GM19238 (cell line): Measurements from ENCODE around the gene CAMSAP2.
A peak's percentile ranks its signal among the peaks of the same experiment; 100 is the strongest.

Source experiments
- DNase-seq: peaks from one replicate; pipeline ENCODE4 v3.0.0; 2011; ENCODE audit warnings: low spot score; ENCODE audit not compliant: insufficient read length

Gene CAMSAP2, protein sequence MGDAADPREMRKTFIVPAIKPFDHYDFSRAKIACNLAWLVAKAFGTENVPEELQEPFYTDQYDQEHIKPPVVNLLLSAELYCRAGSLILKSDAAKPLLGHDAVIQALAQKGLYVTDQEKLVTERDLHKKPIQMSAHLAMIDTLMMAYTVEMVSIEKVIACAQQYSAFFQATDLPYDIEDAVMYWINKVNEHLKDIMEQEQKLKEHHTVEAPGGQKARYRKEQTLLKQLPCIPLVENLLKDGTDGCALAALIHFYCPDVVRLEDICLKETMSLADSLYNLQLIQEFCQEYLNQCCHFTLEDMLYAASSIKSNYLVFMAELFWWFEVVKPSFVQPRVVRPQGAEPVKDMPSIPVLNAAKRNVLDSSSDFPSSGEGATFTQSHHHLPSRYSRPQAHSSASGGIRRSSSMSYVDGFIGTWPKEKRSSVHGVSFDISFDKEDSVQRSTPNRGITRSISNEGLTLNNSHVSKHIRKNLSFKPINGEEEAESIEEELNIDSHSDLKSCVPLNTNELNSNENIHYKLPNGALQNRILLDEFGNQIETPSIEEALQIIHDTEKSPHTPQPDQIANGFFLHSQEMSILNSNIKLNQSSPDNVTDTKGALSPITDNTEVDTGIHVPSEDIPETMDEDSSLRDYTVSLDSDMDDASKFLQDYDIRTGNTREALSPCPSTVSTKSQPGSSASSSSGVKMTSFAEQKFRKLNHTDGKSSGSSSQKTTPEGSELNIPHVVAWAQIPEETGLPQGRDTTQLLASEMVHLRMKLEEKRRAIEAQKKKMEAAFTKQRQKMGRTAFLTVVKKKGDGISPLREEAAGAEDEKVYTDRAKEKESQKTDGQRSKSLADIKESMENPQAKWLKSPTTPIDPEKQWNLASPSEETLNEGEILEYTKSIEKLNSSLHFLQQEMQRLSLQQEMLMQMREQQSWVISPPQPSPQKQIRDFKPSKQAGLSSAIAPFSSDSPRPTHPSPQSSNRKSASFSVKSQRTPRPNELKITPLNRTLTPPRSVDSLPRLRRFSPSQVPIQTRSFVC (N-terminal part only)

DNA sequence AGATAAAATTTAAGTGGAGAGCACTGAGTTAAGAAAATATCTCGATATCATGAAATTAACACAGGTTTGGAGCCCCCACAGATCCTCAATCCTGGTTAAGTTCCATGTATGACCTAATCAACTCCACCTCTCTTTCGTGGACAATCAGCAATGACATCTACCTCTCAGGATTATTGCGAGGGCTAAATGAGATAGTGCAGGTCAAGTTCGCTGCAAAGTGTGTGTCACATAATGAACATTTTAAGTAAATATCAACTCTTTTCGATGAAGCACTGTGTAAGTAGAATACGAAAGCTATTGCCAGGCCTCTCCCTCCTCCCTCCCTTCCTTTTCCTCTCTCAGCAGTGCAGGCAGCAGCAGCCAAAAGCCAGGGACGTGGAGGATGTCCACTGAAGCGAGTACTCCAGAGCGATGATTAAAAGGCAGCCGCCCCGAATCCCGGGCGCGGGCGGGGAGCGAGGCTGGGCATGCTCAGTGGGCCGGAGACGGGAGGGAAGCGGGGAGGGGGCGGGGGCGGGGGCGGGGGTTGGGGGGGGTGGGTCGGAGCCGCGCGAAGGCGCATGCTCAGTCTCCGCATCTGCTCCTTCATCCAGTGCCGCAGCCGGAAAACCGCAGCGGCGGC lies at the start of gene CAMSAP2:
Gene CAMSAP2, plus strand, starts transcription at position 567 of the 622 bp plus-strand sequence. CDS start 935 bp downstream, outside the sequence.
- DNase-seq: peak; percentile 66

DNA sequence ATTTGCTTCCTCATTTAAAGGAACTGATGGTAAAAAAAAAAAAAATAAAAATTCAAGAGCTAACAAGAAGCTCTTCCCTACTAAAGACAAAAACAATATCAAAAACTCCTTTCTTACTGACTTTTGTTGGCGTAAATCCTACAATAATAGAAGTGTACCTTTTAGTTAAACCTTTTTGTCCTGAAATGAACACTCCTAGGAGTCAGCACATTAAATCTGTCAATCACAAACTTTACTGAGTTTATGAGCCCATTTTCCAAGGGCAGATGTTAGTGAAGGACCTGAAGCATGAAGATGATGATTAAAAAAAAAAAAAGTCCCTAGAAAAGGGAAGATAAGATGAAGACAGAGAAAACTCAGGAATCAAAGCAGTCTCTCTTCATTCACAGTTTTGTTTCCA lies 46.4 kb upstream of the CAMSAP2 start:
- DNase-seq: no peak

DNA sequence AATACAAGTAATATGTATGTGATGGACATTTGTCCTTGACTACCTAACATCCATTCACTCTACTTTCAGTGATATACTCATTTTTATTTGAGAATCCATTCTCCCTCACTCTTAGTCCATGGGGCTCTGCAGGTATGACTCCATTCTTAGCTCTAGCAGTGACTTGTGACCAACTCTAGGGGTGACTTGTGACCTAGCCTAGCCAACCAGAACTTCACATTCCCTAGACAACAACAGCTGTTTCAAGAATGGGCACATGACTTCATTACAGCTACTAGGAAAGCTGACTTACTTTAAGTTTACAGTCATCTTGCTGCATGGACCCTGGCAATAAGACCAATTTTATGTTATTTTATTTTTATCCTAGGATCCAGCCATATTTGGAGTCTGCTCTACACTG lies 45.4 kb upstream of the CAMSAP2 start:
- no peak for DNase-seq

DNA sequence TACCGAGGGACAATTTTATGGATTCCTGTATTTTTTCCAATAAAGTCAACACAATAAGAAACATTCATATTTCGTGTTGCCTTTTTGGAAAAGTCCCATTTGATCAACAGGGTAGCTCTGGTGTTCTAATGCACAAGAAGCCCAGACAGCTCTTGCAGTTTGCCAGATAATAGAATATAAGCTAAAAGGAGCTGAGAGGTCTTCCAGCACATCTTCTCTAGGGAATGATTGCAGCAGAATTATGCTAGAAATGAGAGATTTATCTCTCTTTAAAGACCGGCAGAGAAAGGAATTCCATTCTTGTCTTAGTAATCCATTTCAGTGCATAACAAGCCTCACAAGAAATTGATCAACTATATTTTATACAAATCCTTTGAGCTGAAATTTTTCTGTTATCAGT lies 44.0 kb upstream of the CAMSAP2 start:
- DNase-seq: no peak

DNA sequence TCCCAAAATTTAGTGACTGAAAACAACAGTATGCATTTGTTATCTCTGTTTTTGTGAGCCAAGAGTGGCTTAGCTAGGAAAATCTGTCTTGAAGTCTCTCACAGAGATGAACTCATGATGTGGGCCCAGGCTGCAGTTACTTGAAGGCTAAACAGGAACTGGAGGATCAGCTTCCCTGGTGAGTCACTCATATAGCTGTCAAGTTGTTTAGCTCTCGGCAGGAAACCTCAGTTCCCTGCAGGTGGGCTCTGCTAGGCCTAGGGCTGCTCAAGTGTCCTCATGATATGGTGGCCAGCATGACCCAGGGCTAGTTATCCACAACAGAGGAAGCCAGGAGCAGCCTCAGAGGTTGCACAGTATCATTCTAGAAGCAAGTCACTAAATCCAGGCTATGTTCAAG lies 38.8 kb upstream of the CAMSAP2 start:
- no peak for DNase-seq

DNA sequence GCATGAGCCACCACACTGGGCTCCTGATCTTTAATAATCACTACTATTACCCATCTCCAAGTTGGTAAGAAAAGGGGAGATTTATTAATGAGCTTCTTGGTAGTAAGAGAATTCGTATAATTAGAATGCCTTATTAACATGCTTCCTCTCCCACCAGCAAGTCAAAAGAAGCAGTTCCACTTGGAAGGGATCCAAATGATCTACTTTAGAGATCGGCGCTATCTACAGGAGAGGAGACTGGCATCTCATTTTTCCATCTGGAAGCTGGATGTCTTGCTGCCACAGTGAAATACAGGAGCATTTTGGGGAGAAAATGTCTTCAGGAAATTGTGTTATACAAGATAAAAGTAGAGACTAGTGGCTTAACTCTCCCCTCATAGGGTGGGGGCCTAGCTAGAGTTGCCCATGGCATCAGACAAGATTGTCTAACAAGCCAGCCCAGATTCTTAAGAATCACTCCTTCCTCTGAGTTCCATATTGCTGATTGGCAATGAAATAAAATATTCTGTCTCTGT lies 33.6 kb upstream of the CAMSAP2 start:
- no peak for DNase-seq

DNA sequence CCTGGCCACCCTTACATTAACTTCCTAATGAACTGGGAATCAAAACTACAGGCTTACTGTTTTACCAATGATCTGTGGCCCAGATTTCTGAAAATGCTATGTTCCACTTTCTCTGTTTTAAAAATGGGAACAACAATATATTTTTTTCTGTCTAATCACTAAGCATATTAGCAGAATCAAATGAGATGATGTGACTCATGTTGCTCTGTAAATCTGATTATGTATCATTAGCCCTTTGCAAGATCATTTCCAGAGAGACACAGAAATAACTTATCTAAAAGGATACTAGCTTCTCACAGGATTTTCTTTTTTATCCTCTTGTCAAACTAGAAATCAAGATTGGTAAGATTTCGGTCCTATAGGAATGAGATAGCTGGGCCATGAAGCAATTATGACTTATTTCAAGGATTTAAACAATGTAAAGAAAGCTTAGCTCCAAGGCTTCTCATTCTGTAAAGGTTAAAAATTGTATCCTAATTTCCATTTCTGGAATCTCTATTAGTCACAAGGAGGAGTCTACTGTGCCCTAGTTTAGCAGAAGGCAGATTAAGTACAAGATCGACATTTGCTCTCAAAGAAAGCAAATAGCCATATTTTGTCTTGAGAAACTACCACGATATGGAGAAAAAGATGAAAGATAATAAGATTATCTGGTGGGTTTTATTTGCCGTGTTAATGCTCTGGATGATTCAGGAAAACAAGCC lies 32.4 kb upstream of the CAMSAP2 start:
- DNase-seq: no peak

DNA sequence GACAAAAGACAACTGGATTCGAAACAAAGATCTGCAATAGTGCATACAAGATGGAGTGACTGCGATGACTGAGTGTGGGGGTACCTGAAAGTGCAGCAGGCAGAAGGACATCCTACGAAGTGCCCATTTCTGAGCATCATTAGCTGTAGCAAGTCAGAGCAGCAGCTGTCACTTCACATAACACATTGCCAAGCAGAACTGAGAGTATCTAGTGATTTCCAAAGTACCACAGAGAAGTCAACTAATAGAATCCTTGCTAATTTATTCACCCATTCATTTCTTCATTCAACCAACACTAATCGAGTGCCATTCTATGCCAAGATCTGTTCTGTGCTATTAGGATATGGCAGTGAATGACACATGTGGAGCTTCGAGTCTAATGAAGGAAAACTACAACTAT lies 31.6 kb upstream of the CAMSAP2 start:
- DNase-seq: no peak

DNA sequence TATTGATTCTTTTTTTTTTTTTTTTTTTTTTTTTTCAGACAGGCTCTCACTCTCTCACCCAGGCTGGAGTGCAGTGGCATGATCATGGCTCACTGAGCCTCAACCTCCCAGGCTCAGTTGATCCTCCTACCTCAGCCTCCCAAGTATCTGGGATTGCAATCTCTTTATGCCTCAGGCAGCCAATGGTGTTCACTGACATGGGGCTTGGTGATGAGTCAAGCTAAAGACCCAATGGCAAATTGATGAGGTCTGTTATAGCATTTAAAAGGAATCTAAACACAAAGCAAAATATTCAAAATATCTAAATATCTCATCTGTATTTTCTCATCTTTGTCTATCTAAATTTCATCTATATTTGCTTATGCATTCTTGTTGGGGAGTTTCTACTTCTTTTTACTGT lies 30.5 kb upstream of the CAMSAP2 start:
- DNase-seq: no peak

DNA sequence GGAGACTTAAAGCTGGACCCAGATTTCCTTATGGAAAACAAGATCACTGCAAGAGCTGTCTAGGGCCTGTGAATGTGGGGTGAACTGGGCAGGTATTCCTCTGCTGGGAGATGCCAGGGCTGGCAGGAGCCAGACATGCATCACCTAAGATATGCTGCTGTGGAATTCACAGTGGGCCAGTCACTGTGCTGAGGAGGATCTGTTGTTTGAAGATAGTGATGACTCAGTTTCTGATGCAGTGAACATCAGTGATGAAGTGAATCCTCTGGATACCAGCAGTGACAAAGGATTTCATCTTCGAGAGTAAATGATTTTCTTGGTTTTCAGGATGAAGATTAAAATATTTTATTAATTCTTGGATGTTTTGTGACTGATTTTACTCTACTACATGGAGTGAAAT lies 29.9 kb upstream of the CAMSAP2 start:
- no peak for DNase-seq

DNA sequence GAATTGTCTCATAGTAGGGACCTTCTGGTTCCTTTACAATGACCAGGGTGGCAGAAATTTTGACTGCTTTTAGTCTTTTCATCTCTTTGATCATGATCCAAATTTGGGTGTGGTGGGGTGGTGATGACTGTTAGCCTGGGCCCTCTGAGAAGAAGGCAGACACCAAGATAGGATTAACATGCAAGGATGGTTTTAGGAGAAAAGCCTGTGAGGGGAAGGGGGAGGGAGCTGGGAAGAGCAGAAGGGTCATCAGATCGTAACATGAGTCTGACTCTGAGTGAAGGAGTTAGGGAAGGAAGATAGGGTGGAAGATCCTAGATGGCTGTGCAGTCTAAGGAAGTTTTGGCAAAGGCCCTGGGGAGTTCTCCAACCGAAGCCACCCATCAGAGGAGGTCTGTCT lies 28.5 kb upstream of the CAMSAP2 start:
- DNase-seq: no peak

DNA sequence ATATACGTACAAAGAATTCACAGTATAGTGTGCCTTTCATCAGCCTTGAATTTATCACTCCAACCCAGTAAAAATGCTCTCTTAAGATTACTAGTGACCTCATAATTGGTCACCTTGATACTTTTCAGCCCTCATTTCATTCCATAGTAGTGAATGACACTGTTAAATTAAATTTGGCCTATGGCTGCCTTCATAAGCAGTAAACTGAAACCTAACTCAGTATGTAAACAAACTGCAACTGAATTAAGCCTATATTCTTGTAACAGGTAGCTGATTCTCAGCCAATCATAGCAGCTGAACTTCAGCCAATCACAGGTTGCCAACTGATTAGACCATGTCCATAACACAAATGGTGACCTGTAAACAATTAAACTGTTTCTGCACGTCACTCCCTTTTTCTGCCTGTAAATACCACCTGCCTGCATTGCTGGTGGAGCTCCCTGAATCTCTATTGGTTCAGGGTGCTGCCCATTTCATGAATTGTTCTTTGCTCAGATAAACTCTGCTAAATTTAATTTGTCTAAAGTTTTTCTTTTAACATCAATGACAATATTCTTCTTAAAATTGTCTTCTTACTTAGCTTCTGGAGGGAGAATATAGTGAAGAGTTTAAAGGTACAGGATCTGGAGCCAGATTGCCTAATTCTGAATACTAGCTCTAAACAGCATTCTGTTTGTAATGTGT lies 24.0 kb upstream of the CAMSAP2 start:
- DNase-seq: no peak

DNA sequence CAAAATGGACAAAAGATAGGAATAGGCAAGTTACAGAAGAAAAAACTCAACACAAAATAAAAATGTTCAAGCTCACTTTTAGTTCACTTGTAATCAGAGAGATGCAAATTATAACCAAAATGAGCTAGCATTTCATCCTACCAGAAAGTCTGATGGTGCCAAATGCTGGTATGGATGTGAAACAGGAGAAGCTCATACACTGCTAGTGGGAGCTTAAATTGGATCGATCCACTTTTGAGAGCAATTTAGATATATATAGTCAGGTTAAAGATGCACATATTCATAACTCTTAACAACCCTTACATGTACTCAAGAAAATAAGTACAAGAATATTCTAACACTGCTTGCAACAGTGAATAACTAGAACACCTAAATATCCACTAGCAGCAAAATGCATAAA lies 18.5 kb upstream of the CAMSAP2 start:
- DNase-seq: no peak

DNA sequence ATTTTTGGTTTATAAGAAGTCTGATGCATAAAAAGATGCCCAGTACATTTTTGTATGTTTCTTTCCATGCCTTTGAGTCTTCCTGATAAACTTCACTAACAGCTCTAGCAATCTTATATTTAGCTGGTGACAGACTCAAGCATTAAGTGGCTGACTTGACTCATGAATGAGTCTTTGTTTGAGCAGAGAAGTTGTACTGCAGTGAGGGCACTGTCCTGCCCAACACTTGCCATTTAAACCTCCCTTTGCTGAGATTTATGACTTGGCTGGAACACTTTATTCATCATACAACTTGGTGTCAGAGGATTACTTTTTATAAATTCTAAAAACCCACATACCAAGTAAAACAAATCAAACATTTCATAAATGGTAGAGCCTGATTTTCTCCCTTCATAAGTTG lies 14.6 kb upstream of the CAMSAP2 start:
- DNase-seq: no peak

DNA sequence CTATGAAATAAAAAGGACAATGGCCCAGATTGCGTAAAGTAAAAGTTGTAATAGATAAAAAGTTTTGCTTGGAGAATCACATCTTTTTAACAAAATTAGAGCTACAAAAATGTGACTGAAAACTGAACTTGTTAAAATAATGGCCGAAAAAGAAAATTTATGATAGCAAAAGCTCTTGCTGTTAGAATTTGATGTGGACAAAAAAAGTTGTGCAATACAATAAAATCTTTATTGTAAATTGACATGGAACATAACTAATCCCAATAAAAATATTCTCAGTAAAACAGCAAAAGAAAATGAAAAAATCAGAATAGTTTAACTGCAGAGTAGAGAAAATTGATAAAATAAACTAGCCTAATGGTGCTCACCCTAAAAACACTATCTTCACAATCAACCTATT lies 11.4 kb upstream of the CAMSAP2 start:
- no peak for DNase-seq

DNA sequence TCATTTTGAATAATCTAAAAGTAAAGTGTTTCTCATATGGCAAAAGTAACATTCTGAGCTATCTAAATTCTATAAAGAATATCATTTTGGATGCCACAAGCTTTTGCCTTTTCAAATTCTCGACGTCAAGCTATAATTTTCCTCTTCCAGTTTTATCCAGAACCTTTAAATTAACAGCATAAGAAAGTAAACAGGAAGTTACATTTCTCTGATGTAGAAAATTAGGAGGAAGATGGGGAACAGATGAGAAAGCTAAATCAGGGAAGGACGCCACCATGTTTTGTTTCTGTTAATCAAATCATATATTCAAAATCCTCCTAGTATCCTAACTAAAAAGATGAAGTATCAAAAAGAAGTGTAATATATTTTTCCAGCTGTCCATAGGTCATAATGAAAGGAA lies 8.8 kb upstream of the CAMSAP2 start:
- no peak for DNase-seq

DNA sequence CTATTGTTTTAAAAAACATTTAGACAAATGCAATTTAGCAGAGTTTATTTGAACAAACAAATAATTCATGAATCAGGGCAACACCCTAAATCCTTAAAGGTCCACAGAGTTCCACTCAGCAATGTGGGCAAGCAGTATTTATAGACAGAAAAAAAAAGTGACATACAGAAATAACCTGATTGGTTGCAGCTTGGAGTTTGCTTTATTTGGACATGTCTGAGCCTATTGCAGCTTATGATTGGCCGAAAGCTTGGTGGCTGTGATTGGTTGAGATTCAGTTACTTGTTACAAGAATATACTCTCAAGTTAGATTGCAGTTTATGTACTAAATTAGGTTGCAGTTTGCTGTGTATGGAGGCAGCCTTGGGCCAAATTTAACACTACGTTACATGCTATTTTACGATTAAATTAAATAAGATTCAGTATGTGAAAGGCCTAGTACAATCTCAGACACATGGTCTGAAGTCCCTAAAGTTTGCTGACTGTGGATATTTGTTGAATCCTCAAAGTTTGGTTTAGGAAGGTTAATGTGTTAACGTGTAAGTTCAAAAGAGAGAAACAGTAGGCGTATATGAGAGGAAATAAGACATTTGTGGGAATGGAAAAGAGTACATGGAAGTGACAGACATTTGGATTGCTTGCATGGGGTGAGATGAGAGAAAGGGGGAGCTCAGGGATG lies 6.9 kb upstream of the CAMSAP2 start:
- no peak for DNase-seq

DNA sequence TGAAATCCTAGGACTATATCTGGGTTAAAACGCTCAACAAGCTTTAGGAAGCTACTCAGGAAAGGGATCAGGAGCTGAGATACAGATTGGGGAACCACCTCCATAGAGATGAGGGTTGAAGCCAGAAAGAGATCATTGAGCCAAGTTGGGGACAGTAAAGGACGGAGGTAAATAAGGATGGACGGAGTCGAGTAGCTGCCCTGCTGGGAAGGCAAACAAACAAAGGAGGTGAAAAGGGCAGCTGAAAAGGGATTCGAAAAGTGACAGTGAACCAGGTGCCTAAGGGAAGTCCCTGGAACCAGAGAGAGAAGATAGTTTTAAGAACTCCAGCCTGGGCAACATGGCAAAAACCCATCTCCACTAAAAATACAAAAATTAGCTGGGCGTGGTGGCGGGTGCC lies 6.3 kb upstream of the CAMSAP2 start:
- DNase-seq: no peak

DNA sequence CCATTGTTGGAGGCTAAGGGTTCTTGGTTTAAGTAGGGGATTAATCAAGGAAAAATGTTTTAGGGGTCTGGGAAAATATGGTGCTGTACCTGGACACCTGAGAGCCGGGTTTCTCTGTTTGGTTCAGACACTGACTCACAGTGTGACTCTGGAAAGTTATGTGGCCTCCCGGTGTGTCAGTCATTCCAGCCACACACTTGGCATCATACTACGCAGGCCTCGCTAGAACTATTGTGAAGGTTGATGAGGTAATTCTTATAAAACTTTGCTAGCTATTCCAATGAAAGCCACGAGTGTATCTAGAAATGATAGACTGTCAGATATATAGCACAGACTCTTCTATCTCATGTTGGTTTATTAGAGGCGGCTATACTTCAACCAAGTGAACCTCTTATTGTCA lies 4.8 kb upstream of the CAMSAP2 start:
- no peak for DNase-seq
